Measurements from ENCODE around the gene TENM3.

TENM3 gene

DNA sequence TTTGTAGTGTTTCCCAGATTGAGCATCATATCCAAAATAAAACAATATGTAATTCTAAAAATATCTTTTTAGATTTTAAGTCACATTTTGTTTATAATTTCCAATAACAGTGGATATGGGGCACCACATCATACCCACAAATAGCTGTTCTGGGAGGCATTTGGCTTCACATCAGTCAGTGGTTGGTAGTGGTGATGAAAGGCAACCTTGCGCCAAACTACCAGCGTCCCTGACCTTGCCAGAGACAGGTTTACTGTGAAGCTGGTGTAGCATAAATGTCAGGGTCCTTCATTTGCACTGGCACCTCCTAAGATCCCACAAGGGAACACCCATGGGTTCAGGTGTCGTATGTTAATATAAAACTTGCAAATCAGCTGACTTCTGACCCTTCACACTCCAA, 451.8 kb downstream of the TENM3 start:
- H3K27ac ChIP-seq (ENCODE audit: low read depth in 2 of 2, low read length in 2 of 2) = no peak overlapping the region
- H3K9ac ChIP-seq (ENCODE audit: low read depth in 1 of 2, low read length in 2 of 2) = no peak overlapping the region
- H3K4me3 ChIP-seq (ENCODE audit: low read length in 2 of 2) = no peak overlapping the region
- peaks cover 0 to 6% of the 10 kb centered on the region in 2 donors for H3K27me3 ChIP-seq (ENCODE audit: control insufficient read depth in 2 of 2, insufficient read depth in 2 of 2, low read length in 2 of 2)
- no peaks in the 10 kb centered on the region for H3K36me3 ChIP-seq (ENCODE audit: control insufficient read depth in 2 of 2, insufficient read depth in 2 of 2, low read length in 2 of 2)
- H3K4me1 ChIP-seq (ENCODE audit: control insufficient read depth in 2 of 2, insufficient read depth in 2 of 2, low read length in 2 of 2) = no peaks in the 10 kb centered on the region
- H3K9me3 ChIP-seq (ENCODE audit: control insufficient read depth in 2 of 2, low read length in 2 of 2) = no peaks in the 10 kb centered on the region

DNA sequence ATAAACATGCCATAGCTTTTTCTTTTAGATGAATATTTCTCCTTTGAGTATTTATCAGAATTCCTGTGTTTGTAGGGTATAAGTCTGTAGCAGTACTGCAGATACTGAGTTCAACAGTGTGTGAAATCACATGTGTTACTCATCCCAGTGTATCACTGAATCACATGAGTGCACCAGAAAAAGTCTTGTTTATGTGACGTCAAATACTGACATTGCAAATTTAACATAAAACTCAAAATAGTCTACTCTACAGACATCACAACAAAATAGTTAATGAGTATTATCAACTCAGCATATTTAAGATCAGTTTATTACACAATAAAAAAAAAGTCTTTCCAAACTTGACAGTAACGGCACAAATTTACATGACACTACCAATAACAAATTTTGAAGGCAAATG, 452.6 kb downstream of the TENM3 start:
- no peaks in the 10 kb centered on the region for H3K36me3 ChIP-seq (ENCODE audit: control insufficient read depth in 2 of 2, insufficient read depth in 2 of 2, low read length in 2 of 2)
- no peaks in the 10 kb centered on the region for H3K9me3 ChIP-seq (ENCODE audit: control insufficient read depth in 2 of 2, low read length in 2 of 2)
- no peak overlapping the region for H3K9ac ChIP-seq (ENCODE audit: low read depth in 1 of 2, low read length in 2 of 2)
- H3K27me3 ChIP-seq (ENCODE audit: control insufficient read depth in 2 of 2, insufficient read depth in 2 of 2, low read length in 2 of 2) = peaks cover 2 to 6% of the 10 kb centered on the region in 2 donors
- no peaks in the 10 kb centered on the region for H3K4me1 ChIP-seq (ENCODE audit: control insufficient read depth in 2 of 2, insufficient read depth in 2 of 2, low read length in 2 of 2)
- H3K4me3 ChIP-seq (ENCODE audit: low read length in 2 of 2) = no peak overlapping the region
- H3K27ac ChIP-seq (ENCODE audit: low read depth in 2 of 2, low read length in 2 of 2) = no peak overlapping the region

DNA sequence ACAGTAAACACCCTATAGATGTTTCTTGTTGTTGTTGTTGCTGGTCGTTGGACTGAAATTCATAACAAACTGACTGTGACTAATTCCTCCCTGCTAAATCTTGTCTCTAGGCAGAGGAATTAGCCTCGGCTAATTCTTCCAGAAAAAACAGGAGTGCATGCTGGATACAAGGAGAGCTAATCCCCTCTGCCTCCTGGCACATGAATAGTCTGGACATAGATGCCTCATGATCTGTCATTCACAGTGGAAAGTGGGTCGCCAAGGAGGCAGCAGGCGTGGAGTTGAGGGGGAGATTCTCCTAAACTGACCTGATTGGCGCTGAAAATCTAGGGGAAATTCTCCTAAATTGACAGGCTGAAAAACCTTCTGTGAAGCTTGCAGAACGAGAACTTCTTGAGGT, 453.9 kb downstream of the TENM3 start:
- H3K27me3 ChIP-seq (ENCODE audit: control insufficient read depth in 2 of 2, insufficient read depth in 2 of 2, low read length in 2 of 2) = peaks cover 2 to 7% of the 10 kb centered on the region in 2 donors
- H3K4me3 ChIP-seq (ENCODE audit: low read length in 2 of 2) = no peak overlapping the region
- no peak overlapping the region for H3K9ac ChIP-seq (ENCODE audit: low read depth in 1 of 2, low read length in 2 of 2)
- H3K27ac ChIP-seq (ENCODE audit: low read depth in 2 of 2, low read length in 2 of 2) = no peak overlapping the region
- no peaks in the 10 kb centered on the region for H3K9me3 ChIP-seq (ENCODE audit: control insufficient read depth in 2 of 2, low read length in 2 of 2)
- H3K36me3 ChIP-seq (ENCODE audit: control insufficient read depth in 2 of 2, insufficient read depth in 2 of 2, low read length in 2 of 2) = no peaks in the 10 kb centered on the region
- no peaks in the 10 kb centered on the region for H3K4me1 ChIP-seq (ENCODE audit: control insufficient read depth in 2 of 2, insufficient read depth in 2 of 2, low read length in 2 of 2)

DNA sequence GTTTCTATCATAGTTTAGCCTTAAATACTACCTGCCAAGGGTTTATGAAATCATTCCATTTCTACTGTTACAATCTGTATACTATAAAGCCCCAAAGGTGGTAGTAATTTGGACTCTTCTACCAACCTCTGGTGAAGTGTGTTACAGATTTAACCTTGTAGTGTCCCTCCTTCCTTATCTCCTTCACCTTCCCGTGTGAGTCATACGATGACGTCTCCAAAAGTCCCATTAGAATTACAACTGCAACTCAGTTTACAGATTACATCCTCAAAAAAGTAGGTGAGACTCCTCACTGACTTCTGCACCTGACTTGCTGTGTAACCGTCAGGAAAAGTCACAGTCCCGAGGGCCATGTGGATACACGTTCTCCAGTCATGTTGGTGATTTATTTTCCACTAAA, 455.0 kb downstream of the TENM3 start:
- Histone ChIP-seq H3K9me3 (ENCODE audit: control insufficient read depth in 2 of 2, low read length in 2 of 2) (no peaks in the 10 kb centered on the region), H3K4me3 (ENCODE audit: low read length in 2 of 2) (no peak overlapping the region), H3K4me1 (ENCODE audit: control insufficient read depth in 2 of 2, insufficient read depth in 2 of 2, low read length in 2 of 2) (no peaks in the 10 kb centered on the region), H3K27ac (ENCODE audit: low read depth in 2 of 2, low read length in 2 of 2) (no peak overlapping the region), H3K9ac (ENCODE audit: low read depth in 1 of 2, low read length in 2 of 2) (no peak overlapping the region), H3K36me3 (ENCODE audit: control insufficient read depth in 2 of 2, insufficient read depth in 2 of 2, low read length in 2 of 2) (no peaks in the 10 kb centered on the region), H3K27me3 (ENCODE audit: control insufficient read depth in 2 of 2, insufficient read depth in 2 of 2, low read length in 2 of 2) (peaks cover 2 to 10% of the 10 kb centered on the region in 2 donors)

DNA sequence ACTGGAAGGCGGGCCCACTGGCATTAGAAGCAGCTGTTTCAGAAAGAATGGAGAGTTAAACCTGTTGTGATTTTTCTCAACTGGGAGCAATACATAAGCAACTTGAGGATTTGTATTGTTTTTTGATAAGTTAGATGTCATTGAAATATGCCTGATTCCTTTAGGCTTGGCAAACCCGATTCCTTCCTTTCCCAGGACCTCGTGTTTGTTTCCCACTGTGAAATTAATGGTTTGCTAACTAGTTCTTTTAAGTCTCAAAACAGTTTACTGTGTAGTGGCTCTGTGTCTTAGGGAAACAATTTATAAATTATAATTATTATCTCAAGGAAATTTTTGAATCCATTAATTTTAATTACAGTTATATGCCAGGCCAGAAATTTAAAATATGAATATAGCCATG, 456.0 kb downstream of the TENM3 start:
- Histone ChIP-seq H3K9me3 (ENCODE audit: control insufficient read depth in 2 of 2, low read length in 2 of 2) (no peaks in the 10 kb centered on the region), H3K9ac (ENCODE audit: low read depth in 1 of 2, low read length in 2 of 2) (no peak overlapping the region), H3K4me1 (ENCODE audit: control insufficient read depth in 2 of 2, insufficient read depth in 2 of 2, low read length in 2 of 2) (no peaks in the 10 kb centered on the region), H3K36me3 (ENCODE audit: control insufficient read depth in 2 of 2, insufficient read depth in 2 of 2, low read length in 2 of 2) (no peaks in the 10 kb centered on the region), H3K27me3 (ENCODE audit: control insufficient read depth in 2 of 2, insufficient read depth in 2 of 2, low read length in 2 of 2) (peaks cover 5 to 10% of the 10 kb centered on the region in 2 donors), H3K4me3 (ENCODE audit: low read length in 2 of 2) (no peak overlapping the region), H3K27ac (ENCODE audit: low read depth in 2 of 2, low read length in 2 of 2) (no peak overlapping the region)

DNA sequence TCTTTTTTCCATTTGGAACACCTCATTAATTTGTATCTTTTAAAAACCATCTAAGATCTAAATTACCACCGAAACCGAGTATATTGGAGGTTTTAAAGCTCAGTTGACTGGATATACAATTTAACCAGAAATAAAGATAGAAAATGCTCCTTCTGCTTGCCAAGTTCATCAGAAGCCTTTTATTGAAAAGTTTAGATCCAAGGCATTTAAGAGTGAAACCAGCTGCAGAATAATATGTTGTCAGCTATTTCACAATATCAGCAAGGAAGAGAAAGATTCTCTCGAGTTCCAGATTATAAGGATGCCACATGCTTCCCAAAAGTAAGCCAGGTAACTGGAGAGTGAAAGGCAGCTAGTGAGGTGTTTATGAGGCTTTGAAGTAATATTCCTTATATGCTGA, 456.6 kb downstream of the TENM3 start:
- Histone ChIP-seq H3K9ac (ENCODE audit: low read depth in 1 of 2, low read length in 2 of 2) (no peak overlapping the region), H3K27ac (ENCODE audit: low read depth in 2 of 2, low read length in 2 of 2) (no peak overlapping the region), H3K9me3 (ENCODE audit: control insufficient read depth in 2 of 2, low read length in 2 of 2) (no peaks in the 10 kb centered on the region), H3K4me1 (ENCODE audit: control insufficient read depth in 2 of 2, insufficient read depth in 2 of 2, low read length in 2 of 2) (no peaks in the 10 kb centered on the region), H3K27me3 (ENCODE audit: control insufficient read depth in 2 of 2, insufficient read depth in 2 of 2, low read length in 2 of 2) (peaks cover 5 to 10% of the 10 kb centered on the region in 2 donors), H3K36me3 (ENCODE audit: control insufficient read depth in 2 of 2, insufficient read depth in 2 of 2, low read length in 2 of 2) (no peaks in the 10 kb centered on the region), H3K4me3 (ENCODE audit: low read length in 2 of 2) (no peak overlapping the region)

DNA sequence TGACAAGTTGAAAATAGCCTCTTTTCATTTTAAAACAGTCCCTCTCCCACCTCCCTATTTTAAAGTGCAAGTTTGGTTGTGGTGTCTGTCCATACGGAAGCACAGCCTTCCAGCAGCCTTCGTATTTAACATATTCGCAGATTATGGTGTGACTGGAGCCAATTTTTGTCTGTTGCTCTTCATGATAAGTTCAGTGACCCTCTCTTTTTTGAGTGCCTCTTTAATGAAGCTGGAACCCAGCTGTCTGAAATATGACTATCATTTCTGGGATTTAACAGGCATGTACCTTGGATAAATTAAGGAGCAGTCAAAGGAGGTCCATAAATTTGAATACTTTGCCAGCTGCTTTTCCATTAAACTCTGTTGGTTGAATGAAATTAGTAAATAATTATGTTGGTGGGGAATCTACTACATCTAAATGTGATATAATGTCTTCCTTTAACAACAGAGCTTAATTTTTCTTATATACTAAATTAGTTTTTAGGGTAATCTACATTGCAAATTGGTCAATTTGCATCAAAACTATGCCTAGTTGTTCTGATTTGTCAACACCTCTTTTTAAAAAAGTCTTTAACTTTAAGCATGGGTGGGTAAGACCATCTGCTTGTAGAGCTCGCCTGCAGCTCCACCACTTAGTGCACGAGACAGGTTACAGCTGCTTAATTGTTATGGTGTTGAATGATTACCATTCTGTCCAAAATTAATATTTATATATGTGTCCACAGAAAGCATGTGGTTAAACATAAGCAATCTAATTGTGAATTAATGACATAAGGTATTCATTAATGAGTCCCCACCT, 457.4 kb downstream of the TENM3 start:
- Histone ChIP-seq H3K36me3 (ENCODE audit: control insufficient read depth in 2 of 2, insufficient read depth in 2 of 2, low read length in 2 of 2) (no peaks in the 10 kb centered on the region), H3K27me3 (ENCODE audit: control insufficient read depth in 2 of 2, insufficient read depth in 2 of 2, low read length in 2 of 2) (peaks cover 4 to 5% of the 10 kb centered on the region in 2 donors), H3K27ac (ENCODE audit: low read depth in 2 of 2, low read length in 2 of 2) (no peak overlapping the region), H3K4me1 (ENCODE audit: control insufficient read depth in 2 of 2, insufficient read depth in 2 of 2, low read length in 2 of 2) (peaks cover 0 to 5% of the 10 kb centered on the region in 2 donors), H3K9me3 (ENCODE audit: control insufficient read depth in 2 of 2, low read length in 2 of 2) (no peaks in the 10 kb centered on the region), H3K9ac (ENCODE audit: low read depth in 1 of 2, low read length in 2 of 2) (no peak overlapping the region), H3K4me3 (ENCODE audit: low read length in 2 of 2) (no peak overlapping the region)

DNA sequence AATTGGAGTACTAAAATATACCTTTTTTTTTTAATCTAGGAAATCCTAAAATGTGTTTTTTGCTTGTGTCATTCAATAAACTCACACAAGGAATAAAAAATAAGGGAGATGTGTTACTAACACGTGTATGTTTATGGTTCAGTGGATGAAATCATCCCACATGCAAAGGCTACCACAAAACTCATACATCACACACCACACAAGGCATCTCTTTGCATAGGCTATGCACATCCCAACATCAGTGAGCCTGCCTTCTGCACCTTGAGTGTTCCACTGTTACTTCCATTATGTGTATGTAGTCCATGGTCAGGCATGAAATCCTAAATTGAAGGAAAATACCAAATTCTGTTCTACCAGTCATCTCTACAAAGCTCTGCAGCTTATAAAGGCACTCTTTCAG, 460.9 kb downstream of the TENM3 start:
- Histone ChIP-seq H3K27me3 (ENCODE audit: control insufficient read depth in 2 of 2, insufficient read depth in 2 of 2, low read length in 2 of 2) (peaks cover 15 to 19% of the 10 kb centered on the region in 2 donors), H3K27ac (ENCODE audit: low read depth in 2 of 2, low read length in 2 of 2) (no peak overlapping the region), H3K36me3 (ENCODE audit: control insufficient read depth in 2 of 2, insufficient read depth in 2 of 2, low read length in 2 of 2) (no peaks in the 10 kb centered on the region), H3K9ac (ENCODE audit: low read depth in 1 of 2, low read length in 2 of 2) (no peak overlapping the region), H3K4me3 (ENCODE audit: low read length in 2 of 2) (no peak overlapping the region), H3K4me1 (ENCODE audit: control insufficient read depth in 2 of 2, insufficient read depth in 2 of 2, low read length in 2 of 2) (peaks cover 0 to 6% of the 10 kb centered on the region in 2 donors), H3K9me3 (ENCODE audit: control insufficient read depth in 2 of 2, low read length in 2 of 2) (no peaks in the 10 kb centered on the region)

DNA sequence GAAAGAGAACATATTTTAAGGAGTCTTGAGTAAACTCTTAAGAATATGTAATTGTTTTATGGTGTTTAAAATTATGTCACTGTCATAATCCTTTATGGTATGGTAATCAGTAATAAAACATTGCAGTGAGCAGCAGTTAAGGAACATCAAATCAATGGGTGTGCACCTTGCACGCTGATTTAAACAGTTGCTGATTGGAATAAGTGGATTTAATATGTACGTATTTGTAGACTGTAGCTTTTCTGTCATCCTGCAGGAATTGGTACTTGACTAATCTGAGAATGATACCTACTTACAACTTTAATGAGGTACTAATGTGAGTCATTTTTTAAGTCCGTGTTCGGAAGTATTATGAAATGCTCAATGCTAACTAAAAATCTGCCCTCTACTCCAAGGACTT, 461.7 kb downstream of the TENM3 start:
- no peak overlapping the region for H3K4me3 ChIP-seq (ENCODE audit: low read length in 2 of 2)
- H3K9me3 ChIP-seq (ENCODE audit: control insufficient read depth in 2 of 2, low read length in 2 of 2) = no peaks in the 10 kb centered on the region
- H3K27ac ChIP-seq (ENCODE audit: low read depth in 2 of 2, low read length in 2 of 2) = no peak overlapping the region
- no peaks in the 10 kb centered on the region for H3K36me3 ChIP-seq (ENCODE audit: control insufficient read depth in 2 of 2, insufficient read depth in 2 of 2, low read length in 2 of 2)
- H3K9ac ChIP-seq (ENCODE audit: low read depth in 1 of 2, low read length in 2 of 2) = no peak overlapping the region
- peaks cover 0 to 6% of the 10 kb centered on the region in 2 donors for H3K4me1 ChIP-seq (ENCODE audit: control insufficient read depth in 2 of 2, insufficient read depth in 2 of 2, low read length in 2 of 2)
- H3K27me3 ChIP-seq (ENCODE audit: control insufficient read depth in 2 of 2, insufficient read depth in 2 of 2, low read length in 2 of 2) = peaks cover 15 to 19% of the 10 kb centered on the region in 2 donors

DNA sequence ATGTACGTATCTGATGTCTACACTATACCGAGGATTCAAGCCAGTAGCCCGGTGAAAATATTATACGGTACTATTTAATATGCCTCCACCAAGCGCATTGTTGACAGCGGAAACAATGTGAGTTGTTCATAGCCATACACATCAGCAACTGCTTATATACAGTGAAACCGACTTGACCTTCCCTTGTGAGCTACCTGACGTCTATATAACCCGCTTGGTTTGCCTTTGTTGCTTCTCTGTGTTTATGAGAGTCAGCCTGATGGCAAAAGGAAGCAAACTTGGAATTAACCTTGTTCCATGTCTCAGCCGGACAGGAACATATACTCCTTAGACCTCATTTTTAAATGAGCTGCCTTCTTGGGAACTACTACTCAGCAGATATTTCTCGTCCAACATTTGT, 462.2 kb downstream of the TENM3 start:
- H3K27ac ChIP-seq (ENCODE audit: low read depth in 2 of 2, low read length in 2 of 2) = no peak overlapping the region
- no peaks in the 10 kb centered on the region for H3K9me3 ChIP-seq (ENCODE audit: control insufficient read depth in 2 of 2, low read length in 2 of 2)
- H3K4me1 ChIP-seq (ENCODE audit: control insufficient read depth in 2 of 2, insufficient read depth in 2 of 2, low read length in 2 of 2) = peaks cover 0 to 6% of the 10 kb centered on the region in 2 donors

More for the DNA sequence above, 462.2 kb downstream of the TENM3 start:
- Histone ChIP-seq H3K4me3 (ENCODE audit: low read length in 2 of 2) (no peak overlapping the region), H3K9ac (ENCODE audit: low read depth in 1 of 2, low read length in 2 of 2) (no peak overlapping the region), H3K36me3 (ENCODE audit: control insufficient read depth in 2 of 2, insufficient read depth in 2 of 2, low read length in 2 of 2) (no peaks in the 10 kb centered on the region), H3K27me3 (ENCODE audit: control insufficient read depth in 2 of 2, insufficient read depth in 2 of 2, low read length in 2 of 2) (peaks cover 13 to 20% of the 10 kb centered on the region in 2 donors)

Measured in mucosa of rectum (tissue), 2 donors.